ENCODE measurements around the gene DTX4.
A peak's percentile ranks its signal among the peaks of the same experiment; 100 is the strongest.

The DTX4 gene

DNA sequence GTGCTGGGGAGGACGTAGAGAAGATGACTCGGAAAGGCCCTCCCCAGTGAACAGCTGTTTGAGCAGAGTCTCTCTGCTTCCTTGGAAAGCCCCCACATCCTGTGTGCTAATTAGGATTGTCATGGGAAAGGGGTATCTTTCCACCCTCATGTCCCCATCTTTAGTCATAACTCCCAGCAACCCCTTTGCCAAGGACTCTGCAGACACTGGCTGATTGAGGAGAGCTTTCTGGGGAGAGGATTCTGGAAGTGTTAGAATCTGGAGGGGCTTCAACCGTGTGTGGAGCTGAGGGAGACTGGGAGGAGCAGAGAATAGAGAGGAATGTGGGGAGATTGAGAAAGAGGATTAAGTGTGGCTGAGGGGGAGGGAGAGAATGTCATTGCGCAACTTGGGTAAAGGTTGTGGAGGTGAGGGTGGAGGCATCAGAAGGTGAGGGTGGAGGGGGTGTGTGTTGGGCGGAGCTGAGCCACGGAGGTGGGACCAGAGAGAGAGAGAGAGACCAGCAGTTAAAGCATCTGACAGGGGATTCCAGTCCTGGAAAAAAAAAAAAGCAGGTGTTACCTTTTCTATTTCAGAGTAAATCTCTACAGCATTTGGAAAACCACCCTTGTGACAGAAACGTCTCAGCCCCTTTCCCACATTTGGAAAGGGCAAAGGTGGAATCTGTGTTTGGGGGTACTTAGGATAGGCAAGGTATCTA lies 2.2 kb downstream of the DTX4 start:
- peak overlapping the region; percentile 53 for H3K4me3 ChIP-seq (ENCODE audit: low read length)
- no peak for TF ChIP-seq CTCF (conservative IDR thresholded peaks at IDR 0.05; ENCODE audit: low read depth, low read length)
- DNase-seq (ENCODE audit: low read depth): no peak

GRCh38 chr11:59174664-59175033 lies 2.7 kb downstream of the DTX4 start:
- DNase-seq (ENCODE audit: low read depth): no peak
- TF ChIP-seq CTCF (conservative IDR thresholded peaks at IDR 0.05; ENCODE audit: low read depth, low read length): no peak
- no peak overlapping the region for H3K4me3 ChIP-seq (ENCODE audit: low read length)

GRCh38 chr11:59175091-59175501 lies 3.2 kb downstream of the DTX4 start:
- TF ChIP-seq CTCF (conservative IDR thresholded peaks at IDR 0.05; ENCODE audit: low read depth, low read length): no peak
- no peak overlapping the region for H3K4me3 ChIP-seq (ENCODE audit: low read length)
- no peak for DNase-seq (ENCODE audit: low read depth)

- no peak for DNase-seq (ENCODE audit: low read depth)
- no peak for TF ChIP-seq CTCF (conservative IDR thresholded peaks at IDR 0.05; ENCODE audit: low read depth, low read length)
- no peak overlapping the region for H3K4me3 ChIP-seq (ENCODE audit: low read length)
Observed at GRCh38 chr11:59176330-59176729, 4.4 kb downstream of the DTX4 start.

- DNase-seq (ENCODE audit: low read depth): no peak
- TF ChIP-seq CTCF (conservative IDR thresholded peaks at IDR 0.05; ENCODE audit: low read depth, low read length): no peak
- no peak overlapping the region for H3K4me3 ChIP-seq (ENCODE audit: low read length)
Observed at GRCh38 chr11:59178402-59178801, 6.5 kb downstream of the DTX4 start.

GRCh38 chr11:59179121-59179520 lies 7.2 kb downstream of the DTX4 start:
- no peak overlapping the region for H3K4me3 ChIP-seq (ENCODE audit: low read length)
- DNase-seq (ENCODE audit: low read depth): no peak
- TF ChIP-seq CTCF (conservative IDR thresholded peaks at IDR 0.05; ENCODE audit: low read depth, low read length): no peak

GRCh38 chr11:59180168-59180776 lies 8.3 kb downstream of the DTX4 start:
- H3K4me3 ChIP-seq (ENCODE audit: low read length): no peak overlapping the region
- DNase-seq (ENCODE audit: low read depth): no peak
- TF ChIP-seq CTCF (conservative IDR thresholded peaks at IDR 0.05; ENCODE audit: low read depth, low read length): no peak

Measured in retinal pigment epithelial cell (primary cell).